H7 (cell line): ENCODE measurements around the gene AK8. TPM values are rescaled to one million over a fixed set of nuclear protein-coding genes. Genes with fewer than 3 reads are reported as not detected.
A peak's percentile ranks its signal among the peaks of the same experiment; 100 is the strongest.

ENCODE experiments used
- DNase-seq: peaks from one replicate; pipeline ENCODE4 v3.0.0; 2012
- H3K27me3 ChIP-seq: 2 replicates; pipeline ENCODE4 v1.6.0; 2011; ENCODE audit warnings: mild to moderate bottlenecking, low read length; ENCODE audit not compliant: control insufficient read depth, insufficient read depth
- H3K36me3 ChIP-seq: replicated peaks from 2 replicates; pipeline ENCODE4 v1.5.1; 2011; ENCODE audit warnings: low read length; ENCODE audit not compliant: control insufficient read depth, insufficient read depth
- H3K4me3 ChIP-seq: 2 replicates; pipeline ENCODE4 v1.5.1; 2011; ENCODE audit warnings: low read depth, mild to moderate bottlenecking, control low read depth, low read length, moderate library complexity; ENCODE audit not compliant: insufficient read depth
- total RNA-seq: library from RNA; depleted of rRNA; stranded (reverse); fragments of >200 nt; shearing (Covaris generic); gene quantifications from 2 replicates; pipeline ENCODE4 v1.2.3, GENCODE V29; 2014; rRNA removed

AK8 gene
- total RNA-seq, 1 experiment from 2014 or later = 0.24 TPM

GRCh38 chr9:132694144-132694543 lies 183.9 kb downstream of the AK8 start:
- H3K4me3 ChIP-seq = no peak overlapping the region
- DNase-seq = peak; percentile 45
- peaks cover 6% of the 10 kb centered on the region for H3K36me3 ChIP-seq
- no peaks in the 10 kb centered on the region for H3K27me3 ChIP-seq

GRCh38 chr9:132690696-132691095 lies 187.4 kb downstream of the AK8 start:
- H3K27me3 ChIP-seq = no peaks in the 10 kb centered on the region
- no peak overlapping the region for H3K4me3 ChIP-seq
- peaks cover 23% of the 10 kb centered on the region for H3K36me3 ChIP-seq
- no peak for DNase-seq

- no peak for DNase-seq
- H3K36me3 ChIP-seq = peaks cover 37% of the 10 kb centered on the region
- no peak overlapping the region for H3K4me3 ChIP-seq
- no peaks in the 10 kb centered on the region for H3K27me3 ChIP-seq
Observed at GRCh38 chr9:132683873-132684272, 194.2 kb downstream of the AK8 start.

GRCh38 chr9:132681561-132681960 lies 196.5 kb downstream of the AK8 start:
- Histone ChIP-seq H3K27me3 (no peaks in the 10 kb centered on the region), H3K4me3 (no peak overlapping the region), H3K36me3 (peaks cover 36% of the 10 kb centered on the region)
- DNase-seq = no peak

GRCh38 chr9:132679946-132680625 lies 198.0 kb downstream of the AK8 start:
- Histone ChIP-seq H3K36me3 (peaks cover 30% of the 10 kb centered on the region), H3K27me3 (no peaks in the 10 kb centered on the region), H3K4me3 (no peak overlapping the region)
- no peak for DNase-seq

- Histone ChIP-seq H3K36me3 (peaks cover 21% of the 10 kb centered on the region), H3K4me3 (no peak overlapping the region), H3K27me3 (no peaks in the 10 kb centered on the region)
- DNase-seq = no peak
Observed at GRCh38 chr9:132677976-132678375, 200.1 kb downstream of the AK8 start.

Other genes with a start within 250 kb of the AK8 start
- gene DDX31, start 208.3 kb downstream of the AK8 start, total RNA-seq = 28.9 and 36.2 TPM in 2 replicates
- gene GTF3C4, start 207.8 kb downstream of the AK8 start, total RNA-seq = 24.9 and 29.5 TPM in 2 replicates
- gene SPACA9, start 614 bp upstream of the AK8 start, total RNA-seq = 0.67 and 0.80 TPM in 2 replicates
- 36.8 and 39.0 TPM in 2 replicates for gene TSC1, start 66.3 kb upstream of the AK8 start, total RNA-seq
- gene GFI1B, start 100.4 kb upstream of the AK8 start, total RNA-seq = 0.52 TPM in 1 of 2 replicates, not detected in the other
- 131 and 133 TPM in 2 replicates for gene GTF3C5, start 152.7 kb upstream of the AK8 start, total RNA-seq
- 0.87 and 1.7 TPM in 2 replicates for gene CEL, start 183.7 kb upstream of the AK8 start, total RNA-seq
- gene RALGDS, start 243.0 kb upstream of the AK8 start, total RNA-seq = 24.4 and 24.6 TPM in 2 replicates